Activated T-cell treated with anti-CD3 and anti-CD28 coated beads for 4 hours (primary cell): ENCODE measurements around the gene CMIP.

Source experiments
- DNase-seq: peaks from one replicate; pipeline ENCODE4 v3.0.0-alpha.2; 2020

CMIP gene

GRCh38 chr16:81695321-81696165 lies 250.9 kb downstream of the CMIP start:
- no peak for DNase-seq

GRCh38 chr16:81696166-81696960 lies 251.8 kb downstream of the CMIP start:
- DNase-seq: no peak

- peak; percentile 31 for DNase-seq
Measured at GRCh38 chr16:81696961-81697615, 252.5 kb downstream of the CMIP start.

GRCh38 chr16:81697616-81698309 lies 253.2 kb downstream of the CMIP start:
- no peak for DNase-seq

- DNase-seq: no peak
Measured at GRCh38 chr16:81698310-81698641, 253.7 kb downstream of the CMIP start.

- DNase-seq: no peak
Measured at GRCh38 chr16:81699596-81699995, 255.0 kb downstream of the CMIP start.

GRCh38 chr16:81700071-81700779 lies 255.6 kb downstream of the CMIP start:
- no peak for DNase-seq

GRCh38 chr16:81700780-81701165 lies 256.2 kb downstream of the CMIP start:
- DNase-seq: no peak

GRCh38 chr16:81701296-81701970 lies 256.8 kb downstream of the CMIP start:
- no peak for DNase-seq

- no peak for DNase-seq
Measured at GRCh38 chr16:81702506-81702905, 257.9 kb downstream of the CMIP start.

GRCh38 chr16:81703177-81704155 lies 258.9 kb downstream of the CMIP start:
- DNase-seq: no peak

- no peak for DNase-seq
Measured at GRCh38 chr16:81705261-81705660, 260.7 kb downstream of the CMIP start.

GRCh38 chr16:81706327-81707295 lies 262.0 kb downstream of the CMIP start:
- DNase-seq: no peak

- no peak for DNase-seq
Measured at GRCh38 chr16:81707411-81708265, 263.0 kb downstream of the CMIP start.

- no peak for DNase-seq
Measured at GRCh38 chr16:81708266-81709015, 263.8 kb downstream of the CMIP start.

- no peak for DNase-seq
Measured at GRCh38 chr16:81709016-81709900, 264.6 kb downstream of the CMIP start.
